ENCODE measurements around the gene OTULINL.
A peak's percentile ranks its signal among the peaks of the same experiment; 100 is the strongest.

OTULINL gene

DNA sequence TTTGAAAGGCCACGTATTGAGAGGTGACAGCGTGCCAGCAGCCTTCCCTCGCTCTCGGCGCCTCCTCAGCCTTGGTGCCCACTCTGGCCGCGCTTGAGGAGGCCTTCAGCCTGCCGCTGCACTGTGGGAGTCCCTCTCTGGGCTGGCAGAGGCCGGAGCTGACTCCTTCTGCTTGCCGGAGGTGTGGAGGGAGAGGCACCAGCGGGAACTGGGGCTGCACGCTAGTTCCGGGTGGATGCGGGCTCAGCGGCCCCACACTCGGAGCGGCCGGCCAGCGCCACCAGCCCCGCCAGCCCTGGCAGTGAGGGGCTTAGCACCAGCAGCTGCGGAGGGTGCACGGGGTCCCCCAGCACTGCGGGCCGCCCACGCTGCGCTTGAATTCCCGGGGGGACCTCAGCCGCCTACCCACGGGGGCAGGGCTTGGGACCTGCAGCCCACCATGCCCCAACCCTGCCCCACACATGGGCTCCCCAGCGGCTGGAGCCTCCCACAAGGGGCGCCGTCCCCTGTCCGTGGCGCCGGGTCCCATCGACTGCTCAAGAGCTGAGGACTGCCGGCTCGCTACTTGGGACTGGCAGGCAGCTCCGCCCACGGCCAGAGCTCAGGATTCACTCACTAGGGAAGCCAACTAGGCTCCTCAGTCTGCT, 4.4 kb upstream of the OTULINL start:
- no peak for DNase-seq

DNA sequence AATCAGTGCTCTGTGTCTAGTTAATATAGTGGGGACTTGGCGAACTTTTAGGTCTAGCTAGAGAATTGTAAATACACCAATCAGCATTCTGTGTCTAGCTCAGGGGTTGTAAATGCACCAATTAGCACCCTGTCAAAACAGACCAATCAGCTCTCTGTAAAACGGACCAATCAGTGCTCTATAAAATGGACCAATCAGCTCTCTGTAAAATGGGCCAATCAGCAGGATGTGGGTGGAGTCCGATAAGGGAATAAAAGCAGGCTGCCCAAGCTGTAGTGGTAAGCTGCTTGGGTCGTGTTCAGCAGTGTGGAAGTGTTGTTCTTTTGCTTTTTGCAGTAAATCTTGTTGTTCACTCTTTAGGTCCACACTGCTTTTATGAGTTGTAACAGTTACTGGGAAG, 3.6 kb upstream of the OTULINL start:
- no peak for DNase-seq

DNA sequence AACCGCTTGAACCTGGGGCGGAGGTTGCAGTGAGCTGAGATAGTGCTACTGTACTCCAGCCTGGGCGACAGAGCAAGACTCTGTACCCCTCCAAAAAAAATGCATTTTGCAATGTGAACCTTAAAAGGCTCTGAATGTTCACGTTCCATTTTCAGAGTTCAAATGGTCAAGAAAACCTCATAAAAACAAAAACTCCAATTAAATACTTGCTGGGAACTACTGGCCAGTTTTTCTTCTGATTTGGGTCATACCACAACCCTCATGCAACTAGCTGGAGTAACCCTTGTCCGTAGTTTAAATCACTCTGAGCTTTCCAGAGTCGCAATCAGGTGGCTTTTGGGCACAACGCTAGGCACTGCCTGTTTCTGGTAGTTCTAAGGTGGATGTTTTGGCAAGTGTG, 2.3 kb upstream of the OTULINL start:
- no peak for DNase-seq

DNA sequence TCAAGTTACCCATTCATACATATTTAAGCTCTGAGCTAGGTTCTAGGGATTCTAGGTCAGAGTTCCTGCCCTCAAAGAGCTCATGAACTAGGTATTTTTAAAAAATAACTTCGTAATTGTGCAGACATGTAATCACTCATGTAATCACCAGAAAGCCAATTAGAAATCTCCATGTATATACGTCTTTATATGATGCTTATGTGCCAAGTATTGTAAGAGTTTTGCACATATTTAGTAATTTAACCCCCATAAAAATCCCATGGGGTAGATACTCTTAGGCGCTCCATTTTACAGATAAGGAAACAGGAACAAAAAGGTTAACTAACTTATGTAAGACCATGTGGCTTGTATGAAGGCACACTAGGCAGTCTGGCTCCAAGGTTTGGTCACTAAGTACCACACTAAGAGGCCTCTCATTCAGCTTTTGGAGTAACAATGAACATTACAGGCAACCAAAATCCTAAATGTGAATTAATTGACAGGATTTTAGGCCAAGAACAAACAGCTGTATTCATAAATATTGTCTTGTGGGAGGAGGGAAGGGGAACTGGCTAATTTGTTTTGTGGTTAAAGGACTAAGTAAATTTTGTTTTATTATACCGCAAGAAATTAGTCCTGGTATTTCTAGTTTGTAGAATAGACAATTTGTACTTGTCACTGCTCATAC, 1.7 kb upstream of the OTULINL start:
- no peak for DNase-seq

DNA sequence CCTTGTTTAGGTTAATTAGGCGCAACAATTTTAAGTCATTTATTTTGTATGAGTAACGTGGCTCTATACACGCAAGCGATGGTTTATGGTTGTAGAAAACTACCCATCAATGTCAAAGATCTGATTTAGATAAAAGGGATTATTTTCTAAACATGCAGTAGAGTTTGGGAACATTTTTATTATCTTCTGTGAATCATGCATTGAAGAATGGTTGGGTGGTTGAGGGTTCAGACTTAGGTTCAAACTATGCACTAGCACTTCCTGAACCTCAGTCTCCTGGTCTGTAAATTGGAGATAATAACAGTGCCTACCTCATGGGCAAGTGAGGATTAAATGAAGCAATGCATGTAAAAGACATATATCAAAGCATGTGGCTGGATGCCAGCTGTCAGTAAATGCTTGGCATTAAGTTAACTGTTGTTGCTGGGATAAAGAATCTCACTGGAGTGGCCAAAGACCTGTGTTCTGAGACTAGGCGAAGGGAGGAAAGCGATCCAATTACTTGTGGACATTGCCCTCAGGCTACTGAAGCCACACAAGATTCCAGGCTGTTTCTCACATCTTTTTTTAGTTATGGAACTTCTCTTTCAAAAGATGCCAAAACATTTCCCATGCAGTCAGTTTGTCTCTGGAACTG, 1.1 kb upstream of the OTULINL start:
- DNase-seq, result peak; percentile 48

DNA sequence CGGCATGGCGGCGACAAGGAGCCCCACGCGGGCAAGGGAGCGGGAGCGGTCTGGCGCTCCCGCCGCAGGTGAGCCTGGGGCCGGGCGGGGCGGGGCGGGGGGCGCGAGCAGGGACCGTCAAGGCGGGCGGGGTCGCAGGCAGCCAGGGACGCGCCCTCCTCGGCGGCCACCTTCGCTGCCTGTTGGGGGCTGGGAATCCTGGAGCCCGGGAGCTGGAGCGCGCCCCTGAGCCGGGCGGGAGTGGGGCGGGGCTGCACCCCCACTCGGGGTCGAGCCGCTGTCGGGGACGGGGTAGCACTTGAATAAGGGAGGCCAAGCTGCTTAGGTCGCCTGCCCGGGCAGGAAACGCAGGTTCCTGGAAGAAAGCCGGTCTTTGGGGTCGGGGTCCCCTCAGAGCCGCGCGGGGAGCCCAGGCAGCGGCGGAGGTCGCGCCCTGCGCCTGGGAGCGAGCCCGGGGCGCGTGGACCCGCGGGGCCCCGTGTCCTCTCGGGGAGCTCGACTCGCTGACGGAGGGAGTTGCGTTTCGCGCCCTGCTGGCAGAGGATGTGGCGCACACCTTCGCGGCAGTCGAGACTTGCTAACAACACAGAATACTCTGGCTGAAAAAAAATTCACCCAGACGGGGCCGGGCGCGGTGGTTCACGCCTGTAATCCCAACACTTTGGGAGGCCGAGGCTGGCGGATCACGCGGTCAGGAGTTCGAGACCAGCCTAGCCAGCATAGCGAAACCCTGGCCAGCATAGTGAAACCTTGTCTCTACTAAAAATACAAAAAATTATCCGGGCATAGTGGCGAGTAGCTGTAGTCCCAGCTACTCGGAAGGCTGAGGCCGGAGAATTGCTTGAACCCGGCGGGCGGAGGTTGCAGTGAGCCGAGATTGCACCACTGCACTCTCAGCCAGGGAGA, 552 bp downstream of the OTULINL start:
- peak; percentile 71 for DNase-seq

DNA sequence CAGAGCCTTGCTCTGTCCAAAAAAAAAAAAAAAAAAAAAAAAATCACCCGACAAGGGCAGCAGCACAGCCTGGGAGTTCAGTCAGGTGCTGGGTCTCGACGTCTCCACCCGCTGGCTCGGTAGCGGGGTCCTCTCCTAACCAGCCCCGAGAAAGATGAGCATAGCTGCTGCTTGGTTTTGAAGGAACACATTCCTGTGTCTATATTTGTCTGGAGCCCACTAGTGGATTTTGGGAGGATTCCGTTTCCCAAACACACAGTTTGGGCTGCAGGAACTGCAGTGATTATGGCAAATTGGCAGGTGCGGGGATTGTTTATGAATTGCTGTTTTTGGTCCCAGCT, 1.2 kb downstream of the OTULINL start:
- no peak for DNase-seq

DNA sequence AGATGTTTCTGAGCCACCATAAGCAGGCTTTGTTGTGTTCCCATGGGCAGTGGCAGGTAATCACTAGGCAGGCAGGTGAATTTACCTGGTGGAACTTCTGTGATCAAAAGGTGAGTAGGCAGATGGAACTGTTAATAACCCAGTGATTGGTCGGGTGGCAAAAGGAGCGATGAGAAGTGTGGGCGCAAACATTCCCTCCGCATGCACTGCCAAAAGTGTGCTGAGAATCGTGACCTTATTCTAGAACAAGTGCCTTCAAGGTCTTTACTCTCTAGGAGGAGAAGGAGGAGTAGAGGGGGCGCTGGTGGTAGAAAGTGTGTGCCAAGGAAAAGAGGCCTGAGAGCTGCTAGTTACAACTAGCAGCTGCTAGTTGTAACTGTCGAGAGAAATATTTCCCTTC, 3.3 kb downstream of the OTULINL start:
- no peak for DNase-seq

DNA sequence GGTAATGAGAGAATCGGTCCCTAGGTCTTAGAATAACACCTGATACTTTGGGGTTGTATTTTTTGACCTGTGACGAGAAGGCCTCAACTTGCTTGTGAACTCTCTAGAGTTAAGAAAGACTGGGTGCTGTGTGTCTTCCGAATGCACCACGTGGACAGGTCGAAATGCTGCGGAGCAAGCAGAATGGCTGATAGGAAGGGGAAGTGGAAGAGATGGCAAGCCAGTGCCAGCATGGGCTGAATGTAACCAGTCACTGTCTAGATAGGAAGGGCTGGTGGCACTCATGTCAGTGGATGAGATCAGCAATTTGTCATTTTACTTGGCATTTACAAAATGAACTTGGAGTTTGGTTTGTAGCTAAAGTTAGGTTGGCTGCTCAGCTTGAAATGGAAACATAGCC, 5.6 kb downstream of the OTULINL start:
- DNase-seq, result no peak

DNA sequence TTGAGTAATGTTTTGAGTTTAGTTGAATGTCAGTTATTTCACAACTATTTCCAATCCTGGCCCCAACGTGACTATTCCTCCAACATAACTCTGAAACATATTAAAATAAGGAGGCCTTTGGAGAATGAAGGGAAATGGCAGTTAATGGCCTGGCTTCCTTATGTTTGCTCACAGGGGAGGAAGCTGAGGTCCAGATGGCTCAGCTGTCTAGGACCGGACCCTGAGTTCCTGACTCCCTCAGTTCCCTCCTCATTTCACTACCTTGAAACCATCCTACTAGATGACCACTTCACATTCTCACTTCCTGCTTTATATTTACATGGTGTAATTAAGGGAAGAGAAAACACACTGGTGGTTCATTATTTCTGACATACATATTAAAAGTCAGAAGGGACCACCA, 6.6 kb downstream of the OTULINL start:
- DNase-seq, result no peak

DNA sequence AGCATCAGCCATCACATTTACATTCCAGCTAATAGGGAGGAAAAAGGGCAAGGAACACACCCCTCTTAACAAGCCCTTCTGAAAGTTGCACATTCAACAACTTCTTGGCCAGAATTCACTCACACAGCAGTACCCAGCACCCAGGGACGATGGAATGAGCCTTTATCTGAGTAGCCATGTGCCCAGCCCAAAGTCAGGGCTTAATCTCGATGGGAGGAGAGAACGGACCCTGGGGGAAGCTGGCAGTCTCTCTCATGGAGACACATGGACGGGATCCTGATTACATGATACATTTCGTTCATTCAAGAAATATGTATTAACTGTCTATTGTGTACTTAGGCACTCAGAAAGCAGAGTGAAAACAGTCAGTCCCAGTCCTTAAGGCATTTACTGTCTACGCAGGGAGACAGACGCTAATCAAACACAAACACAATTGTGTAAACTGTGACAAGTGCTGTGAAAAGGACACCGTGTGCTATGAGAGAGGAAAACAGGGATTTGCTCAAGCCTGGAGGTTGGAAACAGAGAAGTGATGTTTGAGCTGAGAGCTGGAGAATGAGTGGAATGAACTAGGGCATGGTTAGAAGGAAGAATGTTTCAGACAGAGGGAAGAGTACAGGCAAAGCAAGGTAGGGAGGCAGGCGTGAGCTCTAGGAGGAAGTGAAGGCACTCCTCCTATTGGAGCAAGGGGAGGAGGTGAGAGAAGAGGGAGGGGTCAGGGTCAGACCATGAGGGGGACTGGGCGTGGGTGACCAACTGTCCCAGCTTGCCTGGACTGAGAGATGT, 7.4 kb downstream of the OTULINL start:
- DNase-seq, result peak; percentile 32

DNA sequence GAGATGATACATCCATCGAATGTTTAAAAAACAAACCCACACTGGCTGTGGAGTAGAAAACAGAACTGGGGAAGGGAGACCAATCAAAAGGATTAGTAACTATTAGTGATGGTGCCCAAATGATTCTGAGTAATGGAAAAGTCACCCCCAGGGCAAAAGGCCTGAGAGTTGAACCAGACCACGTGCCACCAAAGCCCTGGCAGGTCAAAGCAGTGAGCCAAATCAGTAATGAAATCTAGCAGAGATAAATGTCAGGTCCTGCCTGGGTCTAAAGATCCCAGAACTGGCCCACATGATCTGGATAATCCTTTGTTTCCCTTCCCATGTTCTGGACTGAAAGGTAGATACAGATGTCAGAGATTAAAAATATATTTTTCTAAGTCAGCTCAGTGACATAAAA, 9.4 kb downstream of the OTULINL start:
- no peak for DNase-seq

DNA sequence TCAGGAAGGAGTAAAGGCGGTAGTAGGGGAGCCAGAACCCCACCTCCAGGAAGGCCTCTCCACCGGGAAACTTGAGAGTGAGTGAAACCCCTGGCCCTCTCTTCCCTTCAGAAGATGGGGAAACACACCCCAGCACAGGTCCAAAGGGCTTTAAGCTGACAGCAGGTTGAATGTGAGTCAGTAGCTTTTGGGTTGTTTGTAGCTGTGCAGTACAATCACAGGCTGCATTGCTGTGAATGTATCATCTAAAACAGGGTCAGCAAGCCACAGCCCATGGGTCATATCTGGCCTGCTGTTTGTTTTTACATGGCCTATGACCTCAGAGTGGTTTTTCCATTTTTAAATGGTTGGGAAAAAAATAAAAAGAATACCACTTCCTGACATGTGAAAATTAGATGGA, 10.0 kb downstream of the OTULINL start:
- DNase-seq, result no peak

DNA sequence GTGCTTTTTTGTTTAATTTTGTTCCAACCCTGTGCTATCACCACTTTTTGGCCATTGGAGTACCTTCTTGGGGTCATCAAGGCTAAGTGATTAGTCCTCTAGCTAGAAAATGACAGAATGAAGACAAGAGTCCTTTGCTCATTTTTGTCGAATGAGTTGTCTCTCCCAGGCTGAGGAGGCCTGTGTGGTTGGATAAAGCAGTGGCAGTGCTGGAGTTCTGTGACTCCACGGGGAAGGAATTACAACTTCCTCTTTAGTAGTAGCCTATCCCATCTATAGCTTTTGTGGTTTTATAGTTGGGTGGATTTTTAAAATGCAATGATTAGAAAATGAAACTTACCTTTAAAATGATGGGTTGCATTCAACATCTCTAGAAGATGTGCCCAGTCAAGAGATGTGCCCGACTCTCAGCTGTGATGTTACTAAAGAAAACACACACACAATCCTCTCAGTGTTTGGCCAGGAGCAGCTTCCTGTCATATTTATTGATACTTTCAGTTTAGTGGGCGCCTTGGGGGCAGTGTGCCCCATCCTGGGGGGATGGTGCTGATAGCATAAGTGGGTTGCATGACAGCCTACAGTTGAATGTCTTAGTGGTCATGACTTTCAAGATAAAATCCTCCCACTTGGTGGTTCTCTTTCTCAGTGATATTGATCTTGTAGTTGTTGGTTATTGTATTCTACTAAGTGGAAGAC, 11.9 kb downstream of the OTULINL start:
- no peak for DNase-seq

DNA sequence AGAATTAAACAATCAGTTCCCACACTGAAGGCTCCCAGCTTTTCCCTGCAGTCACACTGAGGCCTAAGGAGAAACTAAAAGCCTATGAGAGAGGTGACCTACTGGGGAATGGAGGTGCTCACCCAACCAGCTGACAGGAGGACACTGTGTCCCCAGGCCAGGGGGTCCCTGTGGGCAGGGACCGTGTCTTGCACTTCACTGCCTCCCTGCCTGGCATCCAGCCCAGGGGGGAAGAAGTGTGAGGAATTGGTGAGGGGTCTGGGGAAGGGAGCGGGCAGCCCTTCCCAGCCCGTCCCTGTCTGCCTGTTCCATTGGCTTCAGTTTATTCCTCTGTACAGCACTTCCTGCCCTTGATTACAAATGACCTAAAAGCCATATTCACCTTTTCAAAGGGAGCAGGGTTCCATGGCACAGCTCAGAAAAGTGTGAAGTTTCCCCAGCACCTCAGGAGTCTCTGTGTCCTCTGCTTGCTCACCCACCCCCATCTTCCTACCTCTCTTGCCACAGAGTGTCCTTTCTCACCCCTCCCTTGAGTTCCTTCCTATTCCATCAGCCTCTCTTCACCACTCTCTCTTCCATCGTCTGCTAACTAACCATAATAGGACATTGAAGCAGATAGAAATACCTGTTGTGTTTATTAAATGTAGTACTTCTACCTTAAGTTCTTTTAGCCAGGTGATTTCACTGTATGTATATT, 12.9 kb downstream of the OTULINL start:
- DNase-seq, result no peak

DNA sequence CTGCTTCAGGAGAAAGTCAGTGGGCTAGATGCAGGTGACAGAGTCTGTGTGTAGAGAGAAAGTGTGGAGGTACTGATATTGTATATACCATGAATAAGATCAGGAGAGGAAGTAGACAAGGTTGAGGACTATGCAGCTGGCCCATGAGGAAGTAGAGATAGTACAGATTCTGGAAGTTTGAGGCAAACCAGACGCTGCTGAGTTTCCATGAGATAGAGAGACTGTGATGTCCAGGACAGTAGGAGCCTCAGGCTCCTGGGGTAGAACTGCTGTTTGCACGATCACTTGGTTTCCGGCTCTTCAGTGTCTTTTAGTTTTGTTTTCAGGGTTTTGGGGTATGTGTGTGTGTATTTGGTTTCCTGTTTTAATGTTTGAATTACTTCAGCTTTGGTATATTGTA, 13.6 kb downstream of the OTULINL start:
- DNase-seq, result no peak

DNA sequence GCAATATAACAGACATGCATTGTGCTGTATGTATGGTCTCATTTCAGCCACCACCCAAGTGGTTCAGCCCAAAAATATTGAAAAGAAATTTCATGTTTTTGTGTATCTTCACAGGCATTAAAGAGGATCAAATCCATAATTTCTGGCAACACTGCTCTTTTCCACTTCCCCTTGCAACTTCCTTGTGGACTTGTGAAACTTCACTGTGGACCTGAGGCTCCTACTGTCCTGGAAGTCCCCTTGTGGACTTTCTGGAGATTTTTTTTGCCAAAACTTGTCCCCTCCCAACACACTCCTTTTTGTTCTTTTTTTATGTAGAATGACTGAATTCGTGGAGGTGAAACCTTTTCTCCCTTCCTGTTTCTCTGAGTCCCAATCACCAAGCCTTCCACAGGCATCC, 14.3 kb downstream of the OTULINL start:
- DNase-seq, result no peak

DNA sequence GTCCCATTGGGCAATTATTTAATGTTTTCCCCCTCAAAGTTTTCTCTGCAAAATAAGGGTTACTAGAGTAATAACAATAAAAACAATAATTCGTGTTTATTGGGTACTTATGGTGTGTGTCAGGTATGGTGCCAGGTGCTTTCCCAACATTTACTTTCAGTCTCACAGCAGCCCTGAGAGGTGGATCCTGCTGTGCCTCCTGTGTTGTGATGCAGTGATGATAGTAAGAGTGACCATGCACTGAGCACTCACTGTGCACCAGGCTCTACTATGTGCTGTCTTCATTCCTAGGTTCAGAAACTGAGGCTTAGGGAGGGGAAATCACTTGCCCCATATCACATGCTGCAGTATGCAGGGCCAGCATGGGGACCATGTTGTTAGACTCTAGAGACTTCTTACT, 15.5 kb downstream of the OTULINL start:
- DNase-seq, result no peak

DNA sequence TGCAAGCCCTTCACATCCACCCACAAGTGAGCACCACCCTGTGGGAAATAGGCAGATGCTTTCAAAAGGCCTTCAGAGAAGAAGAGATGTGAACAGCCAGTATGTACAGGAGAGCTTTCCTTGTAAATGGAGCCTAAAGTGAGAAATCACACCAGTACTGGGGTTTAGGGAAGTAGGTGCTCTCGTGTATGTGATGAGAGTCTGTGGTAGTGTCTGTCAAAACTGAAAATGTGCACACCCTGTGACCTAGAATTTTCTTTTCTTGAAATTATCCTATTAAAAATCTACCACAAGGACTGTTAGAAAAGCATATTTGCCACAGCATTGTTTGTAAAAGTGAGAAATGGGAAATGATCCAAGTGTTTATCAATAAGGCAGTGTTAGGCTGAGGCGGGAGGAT, 16.6 kb downstream of the OTULINL start:
- no peak for DNase-seq

DNA sequence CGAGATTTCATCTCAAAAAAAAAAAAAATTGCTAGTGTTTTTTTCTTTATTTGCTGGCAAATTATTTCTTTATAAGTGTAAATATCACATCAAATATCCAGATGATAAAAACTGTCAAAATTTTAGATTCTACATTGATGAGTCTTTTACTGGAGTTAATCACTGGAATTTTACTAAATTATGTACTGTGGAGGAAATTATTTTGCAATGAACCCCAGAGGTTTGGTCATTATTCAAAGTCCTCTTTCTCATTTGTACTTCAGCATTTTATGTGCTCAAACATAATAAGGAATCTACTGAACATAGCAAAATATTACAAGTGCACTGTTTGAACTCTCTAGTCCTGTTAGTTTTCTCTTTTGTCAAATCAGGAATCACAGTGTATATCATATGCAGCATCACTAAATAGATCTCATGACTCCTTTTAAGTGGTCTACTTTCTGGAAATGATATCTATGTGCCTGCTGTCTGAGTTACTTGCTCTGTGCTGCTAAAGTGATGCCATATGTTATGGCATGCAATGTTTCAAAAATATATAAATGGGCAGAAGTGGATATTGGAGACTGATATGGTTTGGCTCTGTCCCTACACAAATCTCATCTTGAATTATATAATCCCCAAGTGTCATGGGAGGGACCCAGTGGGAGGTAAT, 18.0 kb downstream of the OTULINL start:
- DNase-seq, result no peak

DNA sequence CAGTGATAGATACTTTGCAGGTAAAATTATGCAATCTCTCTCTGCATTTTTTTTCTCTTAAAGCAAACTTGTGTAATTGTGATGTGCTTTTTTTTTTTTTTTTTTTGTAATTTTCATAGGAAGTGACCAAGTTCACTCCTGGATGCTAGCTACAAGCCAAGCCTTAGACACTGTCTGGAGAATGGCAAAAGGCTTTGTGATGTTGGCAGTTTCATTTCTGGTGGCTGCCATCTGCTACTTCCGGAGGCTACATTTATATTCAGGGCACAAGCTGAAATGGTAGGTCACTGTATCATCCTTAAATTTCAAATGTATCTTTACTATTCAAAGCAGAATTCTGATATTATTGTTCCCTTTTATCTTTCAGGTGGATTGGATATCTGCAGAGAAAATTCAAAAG, 19.3 kb downstream of the OTULINL start:
- no peak for DNase-seq

Data from NCI-H345 (cell line).